Progenitor cell of endocrine pancreas (in vitro differentiated cells): ENCODE measurements around the gene NR5A1. TPM values are rescaled to one million over a fixed set of nuclear protein-coding genes. Genes with fewer than 3 reads are reported as not detected.

Experiments
- DNase-seq: peaks from one replicate; pipeline ENCODE4 v3.0.0; 2021; ENCODE audit warnings: low spot score; ENCODE audit not compliant: unreplicated experiment
- H3K27ac Mint-ChIP-seq: 2 replicates; pipeline ENCODE4 v1.8.0; 2021; ENCODE audit warnings: mild to moderate bottlenecking, moderate library complexity, mixed read lengths
- H3K27me3 Mint-ChIP-seq: 2 replicates; pipeline ENCODE4 v1.8.0; 2021; ENCODE audit warnings: mixed read lengths
- H3K36me3 Mint-ChIP-seq: 2 replicates; pipeline ENCODE4 v1.8.0; 2022; ENCODE audit warnings: mixed read lengths; ENCODE audit not compliant: insufficient read depth
- H3K4me1 Mint-ChIP-seq: 2 replicates; pipeline ENCODE4 v1.8.0; 2021; ENCODE audit warnings: low read depth, mixed read lengths
- H3K4me3 Mint-ChIP-seq: 2 replicates; pipeline ENCODE4 v1.8.0; 2021; ENCODE audit warnings: low read depth, mild to moderate bottlenecking, moderate library complexity, mixed read lengths
- H3K9me3 Mint-ChIP-seq: 2 replicates; pipeline ENCODE4 v1.8.0; 2021; ENCODE audit warnings: low read depth, mixed read lengths
- CTCF ChIP-seq: fragments of 200-600 bp; sonication (generic); IDR thresholded peaks from one replicate; pipeline ENCODE4 v1.5.0; 2021; ENCODE audit warnings: antibody characterized with exemption, mild to moderate bottlenecking; ENCODE audit not compliant: unreplicated experiment
- total RNA-seq: library from RNA; stranded (reverse); gene quantifications from 2 replicates; pipeline ENCODE4 v1.2.1, GENCODE V29; 2021

Gene NR5A1
- total RNA-seq, 1 donor from 2014 or later: 0.36 TPM

GRCh38 chr9:124535846-124536245, 28.6 kb upstream of the NR5A1 start:
- peaks cover 23% of the 10 kb centered on the region for H3K36me3 Mint-ChIP-seq

GRCh38 chr9:124532897-124533296, 25.7 kb upstream of the NR5A1 start:
- Mint-ChIP-seq H3K4me3 (no peak overlapping the region), H3K36me3 (peaks cover 21% of the 10 kb centered on the region), H3K9me3 (no peaks in the 10 kb centered on the region), H3K27ac (no peak overlapping the region), H3K27me3 (no peaks in the 10 kb centered on the region), H3K4me1 (no peaks in the 10 kb centered on the region)
- DNase-seq: no peak
- no peak for TF ChIP-seq CTCF

More at GRCh38 chr9:124535846-124536245, 28.6 kb upstream of the NR5A1 start:
- H3K4me3 Mint-ChIP-seq: no peak overlapping the region
- H3K9me3 Mint-ChIP-seq: no peaks in the 10 kb centered on the region
- no peak for DNase-seq
- no peaks in the 10 kb centered on the region for H3K27me3 Mint-ChIP-seq
- H3K4me1 Mint-ChIP-seq: no peaks in the 10 kb centered on the region
- no peak for TF ChIP-seq CTCF
- peak overlapping the region; percentile 82 for H3K27ac Mint-ChIP-seq

DNA sequence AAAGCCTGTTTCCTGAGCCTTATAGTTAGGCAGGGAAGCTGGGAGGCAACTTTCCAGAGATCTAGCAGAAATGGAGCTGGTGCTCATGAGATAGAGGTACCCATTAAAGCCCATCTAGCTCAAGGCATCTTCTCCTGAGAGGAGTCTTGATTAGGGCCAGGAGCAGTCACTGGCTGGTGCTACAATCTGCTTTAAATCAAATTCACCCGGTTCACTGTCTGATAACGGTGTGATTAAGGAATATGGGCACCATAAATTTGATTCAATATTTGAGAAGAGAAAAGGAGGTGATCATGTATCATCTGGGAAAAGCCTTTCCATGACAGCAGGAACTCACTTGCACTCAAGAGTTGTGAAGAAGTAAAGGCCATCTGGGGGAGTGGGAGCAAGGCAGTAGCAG, 23.9 kb upstream of the NR5A1 start:
- no peak for TF ChIP-seq CTCF
- Mint-ChIP-seq H3K9me3 (no peaks in the 10 kb centered on the region), H3K4me1 (no peaks in the 10 kb centered on the region), H3K4me3 (no peak overlapping the region), H3K27ac (no peak overlapping the region), H3K36me3 (peaks cover 22% of the 10 kb centered on the region), H3K27me3 (no peaks in the 10 kb centered on the region)
- DNase-seq: no peak

GRCh38 chr9:124530246-124530645, 23.0 kb upstream of the NR5A1 start:
- H3K27me3 Mint-ChIP-seq: no peaks in the 10 kb centered on the region
- H3K4me3 Mint-ChIP-seq: no peak overlapping the region
- peaks cover 18% of the 10 kb centered on the region for H3K36me3 Mint-ChIP-seq
- DNase-seq: no peak
- no peaks in the 10 kb centered on the region for H3K9me3 Mint-ChIP-seq
- TF ChIP-seq CTCF: no peak
- peak overlapping the region; percentile 68 for H3K27ac Mint-ChIP-seq
- no peaks in the 10 kb centered on the region for H3K4me1 Mint-ChIP-seq

DNA sequence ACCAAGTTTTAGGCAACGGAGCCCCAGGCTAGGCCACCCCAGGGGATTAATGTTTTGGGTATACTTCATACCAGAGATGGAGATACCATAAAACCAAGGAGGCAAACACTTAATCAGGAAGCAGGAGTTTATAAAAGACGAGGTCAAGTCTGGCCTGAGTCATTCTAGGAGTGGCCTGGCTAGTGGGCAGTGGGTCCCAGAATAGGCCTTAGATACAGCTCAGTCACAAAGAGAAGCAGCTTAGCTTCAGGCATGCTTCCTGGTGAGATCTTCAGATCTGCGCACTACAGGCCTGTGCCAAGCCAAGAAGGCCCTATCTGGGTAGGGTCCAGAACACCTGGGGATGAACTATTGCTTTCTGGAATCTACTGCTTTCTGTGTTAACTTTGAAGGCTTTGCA, 20.6 kb upstream of the NR5A1 start:
- no peak for DNase-seq
- no peak overlapping the region for H3K4me3 Mint-ChIP-seq
- no peak overlapping the region for H3K27ac Mint-ChIP-seq
- peaks cover 12% of the 10 kb centered on the region for H3K36me3 Mint-ChIP-seq
- H3K27me3 Mint-ChIP-seq: no peaks in the 10 kb centered on the region
- H3K4me1 Mint-ChIP-seq: peaks cover 10% of the 10 kb centered on the region
- TF ChIP-seq CTCF: no peak
- no peaks in the 10 kb centered on the region for H3K9me3 Mint-ChIP-seq
